HG03280 (cell line): ENCODE results near the gene NACAD.
"Not testable (repeated sequence)": the region's sequence is repeated elsewhere in the genome, so short reads cannot be mapped to it uniquely, and the experiment has no call there.

ENCODE experiments used
- ATAC-seq: cut with Tn5 transposase; IDR thresholded peaks from one replicate; pipeline ENCODE4 v1.9.1; 2021; ENCODE audit warnings: mild to moderate bottlenecking, moderate library complexity; ENCODE audit not compliant: unreplicated experiment

Gene NACAD

GRCh38 chr7:45061352-45061751 lies 27.4 kb downstream of the NACAD start:
- no peak for ATAC-seq

GRCh38 chr7:45060295-45060694 lies 28.5 kb downstream of the NACAD start:
- no peak for ATAC-seq

GRCh38 chr7:45057878-45058277 lies 30.9 kb downstream of the NACAD start:
- no peak for ATAC-seq

GRCh38 chr7:45055594-45056219 lies 33.1 kb downstream of the NACAD start:
- no peak for ATAC-seq

- ATAC-seq: no peak
These were observed 33.8 kb downstream of the NACAD start for GRCh38 chr7:45055016-45055415.

GRCh38 chr7:45054442-45054841 lies 34.3 kb downstream of the NACAD start:
- ATAC-seq: no peak

GRCh38 chr7:45053941-45054340 lies 34.8 kb downstream of the NACAD start:
- no peak for ATAC-seq

GRCh38 chr7:45053401-45053800 lies 35.4 kb downstream of the NACAD start:
- no peak for ATAC-seq

- ATAC-seq: no peak
These were observed 36.8 kb downstream of the NACAD start for GRCh38 chr7:45052011-45052410.

- no peak for ATAC-seq
These were observed 38.6 kb downstream of the NACAD start for GRCh38 chr7:45050198-45050597.

GRCh38 chr7:45048748-45049147 lies 40.0 kb downstream of the NACAD start:
- no peak for ATAC-seq

GRCh38 chr7:45044338-45044737 lies 44.4 kb downstream of the NACAD start:
- ATAC-seq: no peak

- ATAC-seq: no peak
These were observed 49.7 kb downstream of the NACAD start for GRCh38 chr7:45039106-45039505.

- ATAC-seq: no peak
These were observed 50.9 kb downstream of the NACAD start for GRCh38 chr7:45037876-45038275.

- no peak for ATAC-seq
These were observed 52.0 kb downstream of the NACAD start for GRCh38 chr7:45036796-45037195.

GRCh38 chr7:45036317-45036716 lies 52.5 kb downstream of the NACAD start:
- no peak for ATAC-seq

GRCh38 chr7:45035893-45036292 lies 52.9 kb downstream of the NACAD start:
- ATAC-seq: no peak

- no peak for ATAC-seq
These were observed 53.4 kb downstream of the NACAD start for GRCh38 chr7:45035371-45035770.

- not testable (repeated sequence) for ATAC-seq
These were observed 54.1 kb downstream of the NACAD start for GRCh38 chr7:45034710-45035109.

GRCh38 chr7:45033931-45034290 lies 54.9 kb downstream of the NACAD start:
- no peak for ATAC-seq

- no peak for ATAC-seq
These were observed 55.4 kb downstream of the NACAD start for GRCh38 chr7:45033261-45033930.

- ATAC-seq: no peak
These were observed 56.3 kb downstream of the NACAD start for GRCh38 chr7:45032421-45032820.

GRCh38 chr7:45031829-45032228 lies 56.9 kb downstream of the NACAD start:
- no peak for ATAC-seq
